ENCODE data around the gene VOPP1. TPM values are rescaled to one million over a fixed set of nuclear protein-coding genes. Genes with fewer than 3 reads are reported as not detected.

Gene VOPP1
- total RNA-seq, 2 experiments from 2014 or later, result 32.6 to 34.7 TPM

DNA sequence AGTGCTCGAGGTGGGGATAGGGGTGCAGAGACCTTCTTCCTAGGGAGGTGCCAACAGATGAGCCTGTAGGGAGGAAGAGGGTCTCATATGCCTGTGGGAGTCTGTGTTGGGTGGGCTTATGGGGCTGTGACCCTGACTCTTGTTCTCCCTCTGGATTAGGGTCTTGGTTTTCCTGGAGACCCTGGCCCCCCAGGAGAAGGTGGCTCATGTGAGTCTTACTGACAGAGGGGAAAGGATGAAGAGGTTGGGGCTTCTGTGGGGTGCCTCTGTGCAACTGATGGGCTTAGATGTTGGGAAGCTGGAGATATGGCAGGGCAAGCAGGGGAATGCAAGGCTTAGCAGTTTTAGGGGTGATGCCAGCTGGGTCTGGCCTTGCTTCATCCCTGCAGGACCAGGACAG, 20.2 kb upstream of the VOPP1 start:
- no peak for TF ChIP-seq CTCF (IDR thresholded peaks at IDR 0.05)
- Mint-ChIP-seq H3K27me3 (peaks cover 2% of the 10 kb centered on the region), H3K36me3 (ENCODE audit: low read depth) (no peaks in the 10 kb centered on the region), H3K9me3 (no peaks in the 10 kb centered on the region), H3K4me1 (ENCODE audit: low read depth) (peaks cover 5% of the 10 kb centered on the region), H3K27ac (no peak overlapping the region), H3K4me3 (no peak overlapping the region)
- ChIA-PET POLR2A (no interaction called here), CTCF (interaction anchor here (0.8 to 2.1 kb wide), 8 partner anchors 8 to 169 kb away, joined by 3 to 13 read pairs (median 4); partner anchors contain the start of gene VOPP1)
- ATAC-seq (no peak), DNase-seq (no peak)
- intact Hi-C loops (cut with micrococcal nuclease), result no loop called here

GRCh38 chr7:55591282-55591931, 19.1 kb upstream of the VOPP1 start:
- CTCF ChIA-PET, result no interaction called here
- intact Hi-C loops (cut with micrococcal nuclease), result no loop called here

GRCh38 chr7:55590517-55591281, 18.4 kb upstream of the VOPP1 start:
- no peak for TF ChIP-seq CTCF (IDR thresholded peaks at IDR 0.05)
- intact Hi-C loops (cut with micrococcal nuclease), result no loop called here
- Mint-ChIP-seq H3K9me3 (no peaks in the 10 kb centered on the region), H3K4me3 (no peak overlapping the region), H3K4me1 (ENCODE audit: low read depth) (no peaks in the 10 kb centered on the region), H3K27me3 (peaks cover 2% of the 10 kb centered on the region), H3K27ac (no peak overlapping the region), H3K36me3 (ENCODE audit: low read depth) (no peaks in the 10 kb centered on the region)
- ATAC-seq (no peak), DNase-seq (no peak)
- ChIA-PET POLR2A (no interaction called here), CTCF (no interaction called here)

More at GRCh38 chr7:55591282-55591931, 19.1 kb upstream of the VOPP1 start:
- Mint-ChIP-seq H3K4me1 (ENCODE audit: low read depth) (no peaks in the 10 kb centered on the region), H3K9me3 (no peaks in the 10 kb centered on the region), H3K27ac (no peak overlapping the region), H3K27me3 (peaks cover 2% of the 10 kb centered on the region), H3K36me3 (ENCODE audit: low read depth) (no peaks in the 10 kb centered on the region), H3K4me3 (no peak overlapping the region)
- POLR2A ChIA-PET, result no interaction called here
- DNase-seq, result no peak
- TF ChIP-seq CTCF (IDR thresholded peaks at IDR 0.05), result no peak
- no peak for ATAC-seq

- H3K27ac Mint-ChIP-seq, result no peak overlapping the region
- H3K27me3 Mint-ChIP-seq, result peaks cover 2% of the 10 kb centered on the region
- no peak for DNase-seq
- no peaks in the 10 kb centered on the region for H3K4me1 Mint-ChIP-seq (ENCODE audit: low read depth)
- no peaks in the 10 kb centered on the region for H3K9me3 Mint-ChIP-seq
- no peaks in the 10 kb centered on the region for H3K36me3 Mint-ChIP-seq (ENCODE audit: low read depth)
- no peak for ATAC-seq
- CTCF ChIA-PET, result no interaction called here
- H3K4me3 Mint-ChIP-seq, result no peak overlapping the region
- TF ChIP-seq CTCF (IDR thresholded peaks at IDR 0.05), result no peak
- intact Hi-C loops (cut with micrococcal nuclease), result no loop called here
- POLR2A ChIA-PET, result no interaction called here
Observed at GRCh38 chr7:55589905-55590304, 17.6 kb upstream of the VOPP1 start.

GRCh38 chr7:55588976-55589604, 16.8 kb upstream of the VOPP1 start:
- CTCF ChIA-PET, result interaction anchor here (0.9 to 1.4 kb wide), 3 partner anchors 9 to 156 kb away, joined by 3 read pairs; no protein-coding TSS in a partner anchor
- DNase-seq, result no peak
- TF ChIP-seq CTCF (IDR thresholded peaks at IDR 0.05), result no peak
- intact Hi-C loops (cut with micrococcal nuclease), result no loop called here
- no peaks in the 10 kb centered on the region for H3K9me3 Mint-ChIP-seq
- POLR2A ChIA-PET, result interaction anchor here (0.9 to 1.4 kb wide), 2 partner anchors 16 to 237 kb away, joined by 3 to 5 read pairs; no protein-coding TSS in a partner anchor
- H3K4me3 Mint-ChIP-seq, result no peak overlapping the region
- no peak for ATAC-seq
- no peaks in the 10 kb centered on the region for H3K4me1 Mint-ChIP-seq (ENCODE audit: low read depth)
- no peak overlapping the region for H3K27ac Mint-ChIP-seq
- H3K36me3 Mint-ChIP-seq (ENCODE audit: low read depth), result no peaks in the 10 kb centered on the region
- H3K27me3 Mint-ChIP-seq, result peaks cover 2% of the 10 kb centered on the region
